GM18507 (cell line): ENCODE results near the gene COX4I1.
A peak's percentile ranks its signal among the peaks of the same experiment; 100 is the strongest.
"Not testable (repeated sequence)": the region's sequence is repeated elsewhere in the genome, so short reads cannot be mapped to it uniquely, and the experiment has no call there.

ENCODE experiments used
- DNase-seq: peaks from one replicate; pipeline ENCODE4 v3.0.0; 2011; ENCODE audit warnings: low read depth; ENCODE audit not compliant: insufficient read length; ENCODE audit errors: extremely low spot score
- FAIRE-seq: peaks from 2 replicates; lab custom pipeline; 2011; peaks lifted over from hg19 to GRCh38; lab: Jason Lieb, UNC

Gene COX4I1

DNA sequence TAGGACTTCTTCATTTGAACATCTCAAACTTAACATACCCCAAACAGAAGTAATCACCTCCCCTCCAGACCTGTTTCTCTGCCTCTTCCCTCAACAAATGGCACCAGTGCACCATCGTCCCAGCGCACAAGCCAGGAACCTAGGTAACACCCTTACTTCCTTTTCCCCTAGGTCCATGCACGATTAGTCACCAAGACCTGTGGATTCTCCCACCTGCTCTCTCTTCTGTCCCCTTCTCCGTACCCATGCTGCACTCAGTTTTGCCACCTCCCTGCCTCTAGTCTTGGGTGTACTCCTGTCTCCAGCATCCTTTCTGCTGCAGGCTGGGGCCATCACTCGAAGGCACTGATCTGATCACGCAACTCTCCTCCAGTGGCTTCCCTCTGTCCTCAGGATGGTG, 3.3 kb upstream of the COX4I1 start:
- FAIRE-seq = no peak
- no peak for DNase-seq

GRCh38 chr16:85796599-85796998, 2.9 kb upstream of the COX4I1 start:
- FAIRE-seq (no peak), DNase-seq (no peak)

DNA sequence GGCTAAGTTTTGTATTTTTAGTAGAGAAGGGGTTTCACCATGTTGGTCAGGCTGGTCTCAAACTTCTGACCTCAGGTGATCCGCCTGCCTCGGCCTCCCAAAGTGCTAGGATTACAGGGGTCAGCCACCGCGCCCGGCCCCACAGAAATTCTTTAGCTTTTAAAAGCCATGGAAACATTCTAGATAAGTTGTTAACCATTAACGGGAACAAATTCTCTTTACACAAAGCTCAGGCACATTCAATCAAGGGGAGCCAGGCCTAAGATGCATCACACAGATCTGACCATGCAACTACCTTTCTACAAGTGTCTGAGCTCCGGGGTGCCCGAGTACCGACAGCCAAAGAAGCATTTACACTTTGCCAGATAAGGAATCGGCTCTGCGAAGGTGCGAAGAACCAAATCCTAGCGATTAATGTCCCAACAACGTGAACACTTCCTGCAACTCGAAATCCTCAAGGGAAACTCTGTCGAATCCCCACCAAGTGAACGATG, 1.2 kb upstream of the COX4I1 start:
- FAIRE-seq (no peak), DNase-seq (no peak)

DNA sequence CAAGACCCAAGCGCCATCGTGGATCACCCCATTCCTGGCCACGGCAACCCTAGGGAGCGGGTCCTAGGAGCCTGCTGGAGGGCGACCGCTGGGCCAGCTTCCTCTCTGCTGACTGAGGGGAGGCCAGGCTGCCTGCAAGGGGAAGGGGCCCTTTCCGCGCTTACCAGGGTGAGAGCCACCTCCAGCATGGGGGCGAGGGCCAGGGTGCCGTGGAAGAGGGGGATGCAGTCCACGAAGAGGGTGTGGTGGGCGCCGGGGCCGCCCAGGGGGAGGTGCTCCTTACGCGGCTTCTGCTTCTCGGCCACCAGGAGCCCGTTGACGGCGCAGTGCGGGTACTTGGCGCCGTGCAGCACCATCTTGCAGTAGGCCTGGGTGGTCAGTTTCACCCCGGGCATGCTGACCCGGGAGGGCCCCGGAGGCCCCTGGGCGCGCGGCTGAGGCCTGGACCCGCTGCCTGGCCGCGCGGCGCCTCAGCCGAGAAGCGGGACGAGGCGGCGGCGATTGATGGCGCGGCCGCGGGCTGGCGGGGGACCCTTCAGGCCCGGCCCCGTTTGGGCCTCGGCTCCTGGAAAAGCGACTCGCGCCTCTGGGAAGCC, 496 bp upstream of the COX4I1 start:
- DNase-seq = peak; percentile 12

DNA sequence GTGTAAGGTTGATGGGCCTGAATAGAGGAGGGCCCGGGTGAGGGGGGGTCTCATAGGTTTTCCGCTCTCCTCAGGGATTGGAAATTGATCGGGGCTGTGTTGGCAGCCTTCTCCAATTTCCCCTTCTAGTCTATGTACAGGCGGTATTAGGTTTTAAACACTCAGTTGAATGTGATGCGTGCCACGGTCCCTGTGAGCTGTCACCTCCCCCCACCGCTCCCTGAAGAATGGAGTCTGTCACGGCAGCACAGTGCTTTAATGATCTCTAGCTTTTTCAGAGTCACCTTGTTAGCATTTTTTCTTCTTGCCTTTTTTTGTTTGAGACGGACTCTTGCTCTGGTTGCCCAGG, 800 bp downstream of the COX4I1 start:
- no peak for FAIRE-seq
- no peak for DNase-seq

More for the DNA sequence above, 496 bp upstream of the COX4I1 start:
- no peak for FAIRE-seq

GRCh38 chr16:85803570-85803969, 4.1 kb downstream of the COX4I1 start:
- FAIRE-seq (no peak), DNase-seq (no peak)

GRCh38 chr16:85805442-85806045, 6.0 kb downstream of the COX4I1 start:
- no peak for DNase-seq
- no peak for FAIRE-seq

- FAIRE-seq (no peak), DNase-seq (no peak)
These were observed 7.0 kb downstream of the COX4I1 start for GRCh38 chr16:85806539-85806938.

DNA sequence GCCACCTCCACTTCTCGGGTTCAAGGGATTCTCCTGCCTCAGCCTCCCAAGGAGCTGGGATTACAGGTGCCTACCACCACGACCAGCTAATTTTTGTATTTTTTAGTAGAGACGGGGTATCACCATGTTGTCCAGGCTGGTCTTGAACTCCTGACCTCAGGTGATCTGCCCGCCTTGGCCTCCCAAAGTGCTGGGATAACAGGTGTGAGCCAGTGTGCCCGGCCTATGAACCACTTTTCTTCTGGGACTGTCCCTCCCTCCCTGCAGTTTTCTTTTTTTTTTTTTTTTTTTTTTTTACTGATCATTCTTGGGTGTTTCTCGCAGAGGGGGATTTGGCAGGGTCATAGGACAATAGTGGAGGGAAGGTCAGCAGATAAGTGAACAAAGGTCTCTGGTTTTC, 7.8 kb downstream of the COX4I1 start:
- FAIRE-seq, DNase-seq: not testable (repeated sequence)

DNA sequence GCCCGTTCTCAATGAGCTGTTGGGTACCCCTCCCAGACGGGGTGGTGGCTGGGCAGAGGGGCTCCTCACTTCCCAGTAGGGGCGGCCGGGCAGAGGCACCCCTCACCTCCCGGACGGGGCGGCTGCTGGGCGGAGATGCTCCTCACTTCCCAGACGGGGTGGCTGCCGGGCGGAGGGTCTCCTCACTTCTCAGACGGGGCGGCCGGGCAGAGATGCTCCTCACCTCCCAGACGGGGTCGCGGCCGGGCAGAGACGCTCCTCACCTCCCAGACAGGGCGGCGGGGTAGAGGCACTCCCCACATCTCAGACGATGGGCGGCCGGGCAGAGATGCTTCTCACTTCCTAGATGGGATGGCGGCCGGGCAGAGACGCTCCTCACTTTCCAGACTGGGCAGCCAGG, 8.6 kb downstream of the COX4I1 start:
- not testable (repeated sequence) for FAIRE-seq, DNase-seq

GRCh38 chr16:85808926-85809325, 9.4 kb downstream of the COX4I1 start:
- DNase-seq = no peak
- no peak for FAIRE-seq

DNA sequence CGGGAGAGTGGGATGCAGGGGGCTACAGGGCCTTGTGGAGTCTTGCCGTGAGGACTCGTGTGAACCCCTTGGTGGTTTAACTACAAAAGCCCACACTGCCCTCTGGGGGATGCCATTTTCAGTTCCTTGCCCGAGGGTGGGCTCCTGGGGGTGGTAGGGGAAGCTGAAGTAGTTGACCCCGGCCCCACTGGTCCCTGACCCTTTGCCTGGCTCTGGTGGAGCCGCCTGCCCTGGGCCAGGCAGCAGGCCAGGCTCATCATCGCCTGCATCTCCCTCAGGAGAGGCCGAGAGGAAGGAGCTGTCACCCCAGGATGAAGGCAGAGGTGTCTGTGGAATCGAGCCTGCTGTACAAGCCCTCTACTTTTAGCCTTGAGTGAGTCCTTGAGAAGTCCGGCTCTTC, 10.2 kb downstream of the COX4I1 start:
- DNase-seq = no peak
- no peak for FAIRE-seq

GRCh38 chr16:85810097-85810741, 10.7 kb downstream of the COX4I1 start:
- no peak for FAIRE-seq

GRCh38 chr16:85810742-85811115, 11.2 kb downstream of the COX4I1 start:
- FAIRE-seq = no peak

More at GRCh38 chr16:85810097-85810741, 10.7 kb downstream of the COX4I1 start:
- DNase-seq = no peak

DNA sequence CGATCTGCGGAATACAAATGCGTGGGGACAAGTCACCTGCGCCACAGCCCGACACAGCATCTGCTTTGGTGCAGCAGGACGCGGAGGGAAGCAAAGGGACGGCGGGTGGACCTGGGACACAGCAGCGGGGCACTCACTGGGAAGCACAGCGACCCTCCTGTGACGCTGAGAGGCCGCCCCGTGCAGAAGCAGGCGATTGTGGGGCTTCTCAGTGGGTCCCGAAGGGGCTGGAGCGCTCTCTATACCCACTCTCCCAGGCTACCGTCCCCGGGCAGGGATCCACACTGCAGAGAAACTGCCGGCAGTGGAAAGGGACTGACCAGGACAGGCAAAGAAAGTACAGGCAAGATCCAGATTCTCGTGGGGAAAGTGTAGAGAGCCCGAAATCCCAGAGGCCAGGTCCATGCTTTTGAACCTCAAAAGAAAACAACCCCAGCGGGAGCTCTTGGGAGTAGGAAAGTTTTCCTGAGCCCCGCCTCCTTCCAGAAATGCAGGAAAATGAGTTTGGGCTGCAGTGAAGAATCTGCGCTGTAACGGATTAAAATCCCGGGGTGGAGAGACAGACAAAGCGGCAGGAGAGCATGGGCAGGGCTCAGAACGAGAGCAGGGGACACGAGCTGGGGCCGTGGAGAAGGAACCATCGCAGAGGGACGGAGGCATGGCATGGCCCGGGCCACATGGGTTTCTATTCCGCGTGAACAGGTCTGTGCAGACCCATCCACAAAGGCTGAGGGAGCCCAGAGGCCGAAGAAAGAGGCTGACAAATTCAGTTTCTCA, 12.7 kb downstream of the COX4I1 start:
- no peak for FAIRE-seq
- DNase-seq = no peak

More at GRCh38 chr16:85810742-85811115, 11.2 kb downstream of the COX4I1 start:
- no peak for DNase-seq

DNA sequence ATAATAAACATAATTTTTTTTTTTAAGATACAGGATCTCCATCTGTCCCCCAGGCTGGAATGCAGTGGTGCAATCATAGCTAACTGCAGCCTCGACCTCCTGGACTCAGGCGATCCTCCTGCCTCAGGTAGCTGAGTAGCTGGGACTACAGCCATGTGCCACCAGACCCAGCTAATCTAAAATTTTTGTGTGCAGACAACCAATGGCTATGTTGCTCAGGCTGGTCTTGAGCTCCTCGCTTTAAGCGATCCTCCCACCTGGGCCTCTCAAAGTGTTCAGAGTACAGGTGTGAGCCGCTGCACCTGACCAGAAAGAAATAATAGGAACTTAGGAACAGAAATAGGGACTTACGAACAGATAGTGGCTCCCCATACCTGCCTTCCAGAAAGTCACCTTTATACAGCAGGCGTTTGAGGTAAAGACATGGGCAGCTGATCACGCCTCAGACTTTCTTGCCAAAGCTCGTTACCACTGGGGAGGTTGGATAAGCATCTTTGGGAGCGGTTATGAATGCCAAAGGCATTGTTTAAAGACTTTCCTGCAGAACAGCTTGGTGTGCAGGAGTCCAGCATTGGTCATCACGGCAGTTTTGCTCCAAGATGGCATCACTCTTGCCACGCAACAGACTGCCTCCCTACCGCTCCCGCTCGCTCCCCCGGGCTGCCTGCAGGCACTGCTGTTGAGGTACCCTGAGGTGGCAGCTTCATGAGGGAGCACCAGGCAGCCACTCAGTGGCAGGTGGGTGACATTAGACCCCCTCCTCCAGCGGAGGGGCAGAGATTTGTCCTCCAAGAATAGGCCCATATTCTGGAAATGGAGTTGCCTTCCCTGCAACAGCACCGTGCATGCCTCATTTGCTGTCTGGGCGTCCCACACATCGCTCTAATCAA, 13.6 kb downstream of the COX4I1 start:
- no peak for DNase-seq
- FAIRE-seq = no peak

DNA sequence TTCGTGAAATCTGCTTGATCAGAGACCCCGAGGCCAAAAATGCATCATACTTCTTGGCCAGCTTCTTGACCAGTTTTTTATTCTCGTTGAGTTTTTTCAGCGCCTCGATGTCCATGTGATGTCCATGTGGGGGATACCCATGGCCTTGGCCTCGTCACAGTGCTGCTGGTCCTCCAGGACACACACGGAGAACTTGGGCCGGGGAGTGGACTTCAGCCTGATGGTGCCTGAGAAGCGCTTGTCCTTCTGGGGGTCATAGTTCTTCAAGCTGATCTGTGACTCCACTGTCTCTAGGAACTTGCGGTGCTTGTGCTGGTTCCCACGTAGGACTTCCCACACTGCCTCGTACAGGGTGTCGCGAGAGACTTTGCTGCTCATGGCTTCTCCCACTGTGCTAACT, 16.7 kb downstream of the COX4I1 start:
- FAIRE-seq = no peak
- DNase-seq = no peak

- DNase-seq, FAIRE-seq: not testable (repeated sequence)
These were observed 17.7 kb downstream of the COX4I1 start for GRCh38 chr16:85817195-85817594.

DNA sequence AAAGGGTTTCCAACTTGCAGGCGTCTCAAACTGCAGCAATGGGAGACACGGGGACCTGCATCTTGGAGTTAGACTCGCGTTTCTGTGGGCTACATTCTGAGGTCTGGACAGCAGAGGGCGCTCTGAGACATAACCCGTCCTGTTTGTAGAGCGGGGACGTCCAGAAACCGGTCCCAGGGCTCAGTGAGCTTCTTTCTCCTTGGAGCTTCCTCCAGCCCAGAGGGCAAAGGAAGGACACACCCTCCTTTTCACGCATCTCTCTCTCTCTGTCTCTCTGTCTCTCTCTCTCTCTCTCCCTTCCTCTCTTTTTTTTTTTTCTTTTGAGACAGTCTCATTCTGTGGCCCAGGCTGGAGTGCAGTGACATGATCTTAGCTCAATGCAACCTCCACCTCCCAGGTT, 19.8 kb downstream of the COX4I1 start:
- DNase-seq (peak; percentile 43), FAIRE-seq (peak; percentile 83)
